AG09319 (cell line): ENCODE data around the gene SORCS3.

Experiments
- DNase-seq: peaks from one replicate; pipeline ENCODE4 v3.0.0-alpha.2; 2010; ENCODE audit warnings: low read depth; ENCODE audit errors: extremely low read depth
- CTCF ChIP-seq: IDR thresholded peaks from 2 replicates; pipeline ENCODE4 v1.5.1; 2011; ENCODE audit warnings: low read depth, mild to moderate bottlenecking, inconsistent platforms, low read length, moderate library complexity

The SORCS3 gene

GRCh38 chr10:105269689-105270088 is 628.6 kb downstream of the SORCS3 start:
- TF ChIP-seq CTCF: no peak
- DNase-seq: no peak

- no peak for DNase-seq
- TF ChIP-seq CTCF: no peak
Measured at GRCh38 chr10:105274556-105275070, 633.5 kb downstream of the SORCS3 start.

- TF ChIP-seq CTCF: no peak
- no peak for DNase-seq
Measured at GRCh38 chr10:105278439-105278838, 637.3 kb downstream of the SORCS3 start.

GRCh38 chr10:105279101-105279500 is 638.0 kb downstream of the SORCS3 start:
- no peak for TF ChIP-seq CTCF
- DNase-seq: no peak

GRCh38 chr10:105280895-105281294 is 639.8 kb downstream of the SORCS3 start:
- no peak for TF ChIP-seq CTCF
- DNase-seq: no peak

GRCh38 chr10:105284476-105285215 is 643.6 kb downstream of the SORCS3 start:
- DNase-seq: no peak
- no peak for TF ChIP-seq CTCF

GRCh38 chr10:105288026-105288425 is 646.9 kb downstream of the SORCS3 start:
- no peak for TF ChIP-seq CTCF
- no peak for DNase-seq
